Esophagus mucosa (tissue), 1 donor: Measurements from ENCODE around the gene IMPACT. TPM values are rescaled to one million over a fixed set of nuclear protein-coding genes. Genes with fewer than 3 reads are reported as not detected.

Experiments used
- ATAC-seq: fragments of 200-7000 bp; cut with Tn5 transposase; one replicate; pipeline ENCODE4 v1.9.1; 2020
- total RNA-seq: library from RNA; stranded (reverse); gene quantifications from one replicate; pipeline ENCODE4 v1.2.4, GENCODE V29; 2023
- donor health status: DM: yes; HTN: yes; CAD: no.

The IMPACT gene
- total RNA-seq, 1 donor from 2014 or later, result 31.2 TPM

DNA sequence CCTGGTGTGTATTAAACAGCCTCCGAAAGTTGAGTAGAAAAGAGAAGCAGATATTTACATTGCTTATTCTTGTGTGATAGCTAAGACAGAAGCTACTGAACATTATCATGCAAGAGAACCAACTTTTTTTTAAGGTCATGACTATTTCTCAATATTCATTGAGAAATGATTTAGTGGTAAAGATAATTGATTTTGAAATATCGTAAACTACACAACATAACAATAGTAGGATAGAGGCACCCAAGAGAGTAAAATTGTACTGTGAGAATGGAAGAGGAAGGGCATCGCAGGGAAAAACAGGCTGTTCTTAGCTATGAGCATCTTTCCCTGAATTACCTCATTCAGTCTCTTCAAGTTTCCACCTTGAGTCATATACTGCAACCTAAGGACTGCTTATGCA lies 59.2 kb downstream of the IMPACT start:
- no peak for ATAC-seq

DNA sequence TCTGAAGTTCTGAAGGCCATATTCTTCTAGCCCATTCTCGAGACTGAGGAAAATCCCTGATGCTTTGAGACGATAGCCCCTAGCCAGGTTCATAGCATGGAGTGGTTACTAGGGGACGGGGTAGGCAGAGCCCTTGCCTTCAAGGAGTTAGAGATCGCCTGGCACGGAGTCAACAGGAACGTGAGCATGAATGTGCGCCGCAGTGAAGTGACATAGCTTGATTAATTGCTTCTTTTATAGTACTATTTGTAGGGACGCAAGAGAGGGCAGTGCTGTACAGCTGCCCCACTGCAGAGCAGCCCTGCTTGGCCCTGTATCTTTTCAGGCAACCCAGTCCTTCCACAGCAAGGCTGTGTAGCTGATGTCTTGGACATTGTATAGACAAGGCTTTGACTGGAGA lies 60.2 kb downstream of the IMPACT start:
- no peak for ATAC-seq

DNA sequence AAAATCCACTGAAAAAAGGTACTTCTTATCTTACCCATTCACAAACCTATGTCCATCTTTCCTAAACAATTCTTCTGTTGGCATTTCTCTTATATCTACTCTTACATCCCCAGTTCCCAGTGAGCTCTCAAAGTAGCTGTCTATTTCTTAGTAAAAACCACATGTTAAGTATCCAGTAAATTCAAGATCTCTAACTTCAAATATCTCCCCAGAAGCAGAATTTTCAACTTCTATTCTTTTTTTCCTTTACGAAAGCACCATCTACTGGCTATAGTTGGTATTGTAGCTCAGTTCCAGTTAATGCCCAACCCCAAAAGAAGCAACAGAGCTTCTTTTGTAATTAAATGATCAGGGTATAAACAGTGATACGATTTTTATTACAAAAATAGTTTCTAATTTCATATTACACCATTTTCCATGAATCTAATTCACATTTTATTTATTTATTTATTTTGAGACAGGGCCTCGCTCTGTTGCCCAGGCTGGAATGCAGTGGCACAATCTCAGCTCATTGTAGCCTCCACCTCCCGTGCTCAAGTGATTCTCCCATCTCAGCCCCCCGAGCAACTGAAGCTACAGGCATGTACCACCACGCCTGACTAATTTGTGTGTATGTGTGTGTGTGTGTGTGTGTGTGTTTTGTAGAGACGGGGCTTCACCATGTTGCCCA lies 62.5 kb downstream of the IMPACT start:
- ATAC-seq, result peak; percentile 36

DNA sequence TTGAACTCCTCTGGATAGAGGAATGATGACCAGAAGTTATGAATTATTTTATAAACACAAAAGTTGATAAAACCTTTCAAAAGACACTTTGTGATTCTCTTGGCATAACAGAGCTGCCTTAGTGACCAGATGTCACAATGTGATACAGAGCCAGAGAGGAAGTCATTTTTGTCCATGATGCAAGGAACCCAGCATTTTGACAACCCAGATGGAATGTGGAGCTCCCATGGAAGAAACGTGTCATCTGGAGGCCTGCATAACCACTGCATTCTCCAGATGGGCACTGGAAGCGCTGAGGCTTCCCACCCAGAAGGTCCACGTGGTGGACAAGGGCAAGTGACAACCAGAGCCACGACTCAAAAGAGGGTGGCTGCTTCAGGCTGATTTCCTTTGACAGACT lies 64.1 kb downstream of the IMPACT start:
- no peak for ATAC-seq

DNA sequence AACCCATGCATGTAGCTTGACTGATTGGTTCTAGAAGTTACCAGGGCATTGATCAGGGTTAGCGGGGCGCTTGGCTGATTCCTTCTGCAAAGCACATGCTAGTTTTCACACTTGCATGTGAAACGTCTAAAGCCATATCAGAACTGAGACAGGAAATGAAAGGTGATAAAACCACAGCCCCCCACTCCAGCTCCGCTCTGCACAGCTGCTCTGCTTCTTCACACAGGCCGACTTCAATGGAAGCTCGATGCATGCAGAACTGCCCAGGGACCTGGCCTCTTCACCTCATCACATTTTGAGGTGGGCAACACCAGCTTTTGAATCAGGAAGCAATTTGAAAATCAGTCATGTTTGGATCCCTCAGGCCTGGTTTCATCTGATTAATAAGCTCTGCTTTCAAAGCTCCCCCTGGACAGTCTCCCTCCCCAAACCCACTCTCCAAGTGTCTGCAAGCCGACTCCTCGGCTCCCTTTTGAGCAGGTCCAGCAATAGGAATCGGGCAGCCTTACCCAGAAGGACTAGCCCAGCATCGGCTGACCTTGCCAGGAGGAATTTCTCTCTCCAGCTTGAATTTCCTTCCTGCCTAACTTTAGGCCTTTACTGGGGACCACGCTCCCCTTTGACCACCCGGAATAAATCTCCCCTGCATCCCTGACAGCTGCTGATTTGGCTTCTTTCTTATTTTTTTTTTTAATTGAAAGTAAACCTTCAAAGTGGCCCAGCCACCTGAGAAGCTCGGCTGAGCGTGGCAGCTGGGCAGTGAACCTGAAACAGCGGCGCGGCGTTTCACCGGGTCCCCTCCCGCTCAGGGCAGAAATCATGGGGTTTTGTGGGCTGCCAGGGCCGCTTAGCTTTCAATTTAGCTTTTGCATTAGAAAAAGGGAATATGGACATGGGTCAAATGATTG lies 65.7 kb downstream of the IMPACT start:
- no peak for ATAC-seq

DNA sequence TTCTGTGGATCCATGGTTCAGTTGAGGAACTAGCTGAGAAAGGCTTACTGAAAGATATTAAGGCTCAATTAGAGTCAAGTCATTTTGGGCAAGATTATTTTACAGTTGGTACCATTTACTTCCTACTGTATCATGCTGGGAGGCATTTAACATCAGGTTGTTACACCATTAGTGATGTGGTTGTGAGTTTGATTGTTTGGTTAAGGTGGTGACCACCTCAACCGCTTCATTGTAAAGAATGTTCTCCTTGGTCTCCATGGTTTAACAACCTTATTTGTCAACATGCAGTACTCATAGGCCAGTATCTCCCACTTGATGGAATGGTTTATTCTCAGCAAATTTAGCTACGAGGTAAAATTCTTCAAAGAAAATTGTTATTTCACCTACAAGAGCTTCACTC lies 68.1 kb downstream of the IMPACT start:
- no peak for ATAC-seq

DNA sequence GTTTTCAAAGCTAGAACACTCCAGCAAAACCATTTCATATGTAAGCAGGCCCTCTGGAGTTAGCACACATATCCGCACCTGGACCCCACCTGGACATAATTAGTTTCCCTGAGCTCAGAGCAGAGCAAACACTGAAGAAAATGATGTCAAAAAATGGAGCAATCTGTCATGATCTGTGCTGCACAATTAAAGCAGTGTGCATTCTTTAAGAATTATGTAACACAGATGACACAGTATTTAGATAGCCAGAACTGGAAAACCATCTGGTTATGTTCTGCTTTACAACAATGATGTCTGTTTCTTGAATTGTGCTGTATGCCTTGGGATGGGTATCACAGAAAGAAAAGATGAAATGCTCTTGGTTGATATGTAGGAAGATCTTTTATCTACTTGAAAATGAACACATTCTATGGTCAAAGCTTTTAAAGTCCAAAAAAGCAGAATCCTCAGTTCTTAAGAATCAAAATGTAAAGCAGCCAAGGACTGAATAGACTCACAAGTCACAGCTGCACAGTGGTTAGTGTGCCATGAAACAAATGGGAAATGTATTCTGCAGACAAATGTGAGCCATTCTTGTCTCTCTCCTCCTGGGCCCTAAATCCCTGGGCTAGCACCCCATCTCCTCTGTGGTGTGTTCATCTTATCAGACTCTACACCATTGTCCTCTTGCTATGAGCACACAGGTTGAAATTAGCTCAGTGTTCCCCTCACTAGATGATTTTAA lies 70.7 kb downstream of the IMPACT start:
- ATAC-seq, result no peak

DNA sequence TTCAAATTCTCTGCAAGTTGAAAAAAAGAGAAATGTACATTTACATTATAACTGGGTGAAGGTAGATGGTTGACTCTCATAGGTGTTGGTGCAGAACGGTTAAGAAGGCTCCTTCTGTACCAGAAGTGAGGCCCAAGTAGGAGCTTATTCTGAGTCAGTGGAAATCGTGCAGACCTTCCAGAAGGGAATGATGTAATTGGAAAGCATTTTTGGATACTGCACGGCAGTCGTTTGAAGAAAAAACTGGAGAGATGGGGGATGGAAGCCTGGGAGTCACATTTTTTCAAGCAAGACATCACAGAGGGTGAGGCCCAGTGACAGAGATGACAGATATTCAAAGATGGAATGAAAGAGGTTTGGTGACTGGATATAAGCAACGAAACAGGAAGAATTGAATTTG lies 73.3 kb downstream of the IMPACT start:
- ATAC-seq, result no peak

DNA sequence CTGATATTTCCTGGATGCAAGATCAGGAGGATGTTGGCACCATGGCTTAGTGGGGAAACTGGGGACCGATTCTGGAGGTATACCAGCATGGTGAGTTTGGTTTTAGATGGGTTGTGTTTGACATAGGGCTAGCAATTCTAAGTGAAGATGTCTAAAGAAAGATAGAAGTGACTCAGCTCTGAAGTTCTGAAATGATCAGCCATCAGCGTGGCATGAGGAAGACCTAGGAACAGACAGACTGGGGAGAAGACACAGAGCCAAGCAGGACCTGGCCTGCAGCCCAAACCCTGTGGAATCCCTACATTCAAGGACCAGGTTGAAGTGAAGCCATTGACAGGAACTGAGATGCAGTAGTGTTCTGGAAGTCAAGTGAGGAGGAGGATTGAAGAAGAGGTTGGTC lies 73.7 kb downstream of the IMPACT start:
- no peak for ATAC-seq

DNA sequence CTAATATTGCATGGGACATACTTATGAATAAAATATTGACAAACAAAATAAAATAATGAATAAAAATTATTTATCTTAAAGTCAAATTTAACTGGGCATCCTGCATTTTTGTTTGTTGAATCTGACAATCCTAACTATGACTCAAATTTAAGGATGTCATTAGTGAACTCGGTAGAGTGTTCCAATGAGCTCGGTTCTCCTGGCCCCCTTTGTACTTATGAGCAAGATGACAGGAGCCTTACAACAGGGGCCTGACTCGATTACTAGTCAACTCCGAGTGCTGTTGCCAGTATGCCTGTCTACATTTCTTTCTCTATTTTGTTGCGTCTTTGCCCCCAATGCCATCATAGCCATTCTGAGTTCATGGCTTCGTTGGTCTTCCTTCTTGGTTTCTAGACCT lies 74.3 kb downstream of the IMPACT start:
- no peak for ATAC-seq

DNA sequence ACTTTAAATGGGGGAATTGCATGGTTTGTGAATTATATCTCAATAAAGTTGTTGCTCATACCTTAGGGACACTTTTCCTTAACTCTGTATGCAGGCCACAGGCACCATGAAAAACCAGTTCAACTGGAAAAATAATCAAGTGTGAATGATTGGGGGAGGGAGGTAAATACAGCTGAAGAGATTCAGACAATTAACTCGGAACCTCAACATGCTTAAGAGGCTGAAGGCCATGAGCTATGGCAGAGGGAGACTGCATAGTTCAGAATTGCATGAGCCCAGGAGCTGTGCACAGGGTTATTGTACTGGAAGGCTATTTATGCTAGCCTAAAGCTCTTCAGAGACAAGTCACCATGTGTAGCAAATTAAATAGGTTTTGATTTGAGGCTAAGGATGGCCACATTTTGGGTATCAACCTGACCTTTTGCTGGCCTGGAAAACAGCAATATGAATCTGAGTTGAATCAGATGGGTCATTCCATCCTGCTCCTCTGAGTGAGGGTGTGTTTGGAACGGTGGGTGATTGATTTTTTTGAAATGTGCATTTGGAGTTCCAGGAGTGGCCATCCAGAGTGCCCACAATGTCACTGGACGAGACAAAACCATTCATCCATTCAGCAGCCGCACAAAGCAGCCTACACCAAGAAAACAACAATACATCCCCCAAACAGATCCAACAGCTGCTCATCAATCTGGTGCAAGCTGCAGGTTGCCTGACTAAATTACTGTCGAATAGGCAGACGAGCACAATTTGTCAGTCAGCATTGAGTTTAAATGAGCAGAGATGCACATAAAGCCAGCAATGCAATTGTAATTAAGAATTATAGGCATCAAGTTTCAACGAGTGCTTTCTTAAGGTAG lies 76.4 kb downstream of the IMPACT start:
- peak; percentile 59 for ATAC-seq

Other genes with a start within 250 kb of the IMPACT start
- gene OSBPL1A, start 28.8 kb upstream of the IMPACT start, total RNA-seq, result 14.3 TPM
- 0.28 TPM for gene HRH4, start 34.0 kb downstream of the IMPACT start, total RNA-seq